Adrenal gland (tissue), 12 donors: ENCODE measurements around the gene NVL. TPM values are rescaled to one million over a fixed set of nuclear protein-coding genes. Genes with fewer than 3 reads are reported as not detected.

ENCODE experiments used
- DNase-seq, 7 donors: peaks; one replicate each; pipeline ENCODE4 v3.0.0-alpha.2; 2019 to 2020
- H3K27ac ChIP-seq, 5 donors: fragments of 200-600 bp; sonication (generic) in 4 of 5; 1 replicate in 3 of 5; 2 replicates in 2 of 5; pipeline versions ENCODE4 v1.5.1 to v1.8.0; 2016 to 2020; ENCODE audit warnings: mild to moderate bottlenecking in 1 of 5
- H3K27me3 ChIP-seq: fragments of 200-600 bp; 2 replicates; pipeline ENCODE4 v1.8.0; 2021
- H3K36me3 ChIP-seq, 2 donors: fragments of 200-600 bp; replicated peaks in 1 of 2; 1 replicate in 1 of 2; 2 replicates in 1 of 2; pipeline versions ENCODE4 v1.5.1 to v1.8.0; 2018 to 2022
- H3K4me1 ChIP-seq, 2 donors: fragments of 200-600 bp; replicated peaks in 1 of 2; 1 replicate in 1 of 2; 2 replicates in 1 of 2; pipeline versions ENCODE4 v1.5.1 to v1.8.0; 2018 to 2021
- H3K4me3 ChIP-seq, 4 donors: fragments of 200-600 bp; sonication (generic) in 3 of 4; one replicate each; pipeline ENCODE4 v1.5.1; 2016 to 2018
- H3K9me3 ChIP-seq, 3 donors: fragments of 200-600 bp; sonication (generic) in 1 of 3; replicated peaks in 1 of 3; 1 replicate in 2 of 3; 2 replicates in 1 of 3; pipeline versions ENCODE4 v1.5.1 to v1.8.0; 2016 to 2021
- POLR2A ChIP-seq, 2 donors: fragments of 450-650 bp; IDR thresholded peaks; one replicate each; pipeline ENCODE4 v1.6.1; 2017; ENCODE audit warnings: antibody characterized with exemption in 2 of 2, mild to moderate bottlenecking in 2 of 2, moderate library complexity in 1 of 2
- WGBS, 4 donors: extraction: QIAGEN DNeasy Blood & Tissue Kit in 2 of 4; methylation state at CpG; one replicate each; pipeline versions ENCODE4 v1.1.5 to v1.1.7; 2013 to 2017; 5-methylcytosine and 5-hydroxymethylcytosine counted together
- intact Hi-C, 2 donors: fragments of 100-400 bp; cut with DNase I; formaldehyde crosslinking; loops; one replicate each; pipeline versions ENCODE4 v1.14.1 to v1.15.0; 2022 to 2023
- polyA plus RNA-seq, 3 donors: library from polyadenylated mRNA; stranded (reverse); fragments of 200-250 nt in 2 of 3; fragments of 350-450 nt in 1 of 3; fragmentation: Illumina TruSeq in 1 of 3; extraction: RNeasy Lipid Tissue Mini Kit (QIAGEN cat#74804) in 1 of 3; gene quantifications; one replicate each; pipeline ENCODE4 v1.2.3, GENCODE V29; 2013 to 2014
- total RNA-seq, 9 donors: library from RNA; depleted of rRNA in 4 of 9; stranded (reverse); fragments of >200 nt in 4 of 9; fragments of 120-200 nt in 1 of 9; fragmentation: NEBNext Ultra II Directional in 1 of 9; extraction: Animal tissue kit (Norgen Biotek cat#: 25700) in 1 of 9; gene quantifications; one replicate each; pipeline versions ENCODE4 v1.1.0 to v1.2.4, GENCODE V29; 2013 to 2023
- TF ChIP-seq, protein P1 (sequence below), 6 experiments: fragments of 450-650 bp in 4 of 6; fragments of 200-600 bp in 2 of 6; sonication (generic) in 1 of 6; IDR thresholded peaks; 1 replicate in 5 of 6; 2 replicates in 1 of 6; pipeline versions ENCODE4 v1.5.1 to v1.8.0; 2016 to 2021; ENCODE audit warnings: antibody characterized with exemption in 6 of 6, mild to moderate bottlenecking in 2 of 6, moderate library complexity in 1 of 6
- donor health status: healthy with polysubstance abuse.
- donor health status: Bipolar disorder and iron deficiency.
- donor health status: DM: yes; HTN: yes; CAD: no.
- donor health status: DM: no; HTN: no; CAD: no.
- donor health status: DM: no; HTN: no; CAD: no.
- donor health status: DM: yes; HTN: yes; CAD: no.

NVL gene
- total and polyA plus RNA-seq, 12 donors = 12.0 to 77.0 (median 20.9) TPM

DNA sequence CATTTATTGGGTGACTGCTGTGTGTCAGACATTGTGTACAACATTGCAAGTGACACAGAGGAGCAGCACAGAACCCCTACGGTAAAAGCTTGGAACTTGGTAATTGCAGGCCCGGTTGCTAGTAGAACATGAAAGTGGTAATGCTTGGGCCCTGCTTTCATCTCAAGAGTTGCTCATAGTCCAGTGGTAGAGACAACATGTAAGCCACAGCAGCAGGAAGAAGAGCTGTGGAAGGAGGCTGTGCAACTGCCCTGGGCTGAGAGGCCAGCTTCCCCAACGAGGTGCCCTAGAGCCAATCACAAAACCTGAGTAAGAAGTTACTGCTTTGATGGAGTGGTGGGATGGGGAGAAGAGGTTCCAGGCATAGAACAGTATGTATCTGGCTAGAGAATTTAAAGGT, 45.1 kb upstream of the NVL start:
- 83 to 88% (median 85%) methylated on average over 3 of the region's 3 CpGs for WGBS, 4 donors
- intact Hi-C loops = loop anchor here in 1 of 2 donors (10.0 kb wide), 1 partner anchor 80 kb away; no protein-coding TSS in a partner anchor
- Histone ChIP-seq H3K27me3 (no peaks in the 10 kb centered on the region), H3K36me3 (peaks cover 0 to 61% of the 10 kb centered on the region in 2 donors), H3K27ac (no peak overlapping the region), H3K4me1 (peaks cover 7 to 30% of the 10 kb centered on the region in 2 donors), H3K9me3 (no peaks in the 10 kb centered on the region), H3K4me3 (no peak overlapping the region)
- TF ChIP-seq, protein P1, sequence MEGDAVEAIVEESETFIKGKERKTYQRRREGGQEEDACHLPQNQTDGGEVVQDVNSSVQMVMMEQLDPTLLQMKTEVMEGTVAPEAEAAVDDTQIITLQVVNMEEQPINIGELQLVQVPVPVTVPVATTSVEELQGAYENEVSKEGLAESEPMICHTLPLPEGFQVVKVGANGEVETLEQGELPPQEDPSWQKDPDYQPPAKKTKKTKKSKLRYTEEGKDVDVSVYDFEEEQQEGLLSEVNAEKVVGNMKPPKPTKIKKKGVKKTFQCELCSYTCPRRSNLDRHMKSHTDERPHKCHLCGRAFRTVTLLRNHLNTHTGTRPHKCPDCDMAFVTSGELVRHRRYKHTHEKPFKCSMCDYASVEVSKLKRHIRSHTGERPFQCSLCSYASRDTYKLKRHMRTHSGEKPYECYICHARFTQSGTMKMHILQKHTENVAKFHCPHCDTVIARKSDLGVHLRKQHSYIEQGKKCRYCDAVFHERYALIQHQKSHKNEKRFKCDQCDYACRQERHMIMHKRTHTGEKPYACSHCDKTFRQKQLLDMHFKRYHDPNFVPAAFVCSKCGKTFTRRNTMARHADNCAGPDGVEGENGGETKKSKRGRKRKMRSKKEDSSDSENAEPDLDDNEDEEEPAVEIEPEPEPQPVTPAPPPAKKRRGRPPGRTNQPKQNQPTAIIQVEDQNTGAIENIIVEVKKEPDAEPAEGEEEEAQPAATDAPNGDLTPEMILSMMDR (IDR thresholded peaks at IDR 0.05) = no peak
- TF ChIP-seq POLR2A (IDR thresholded peaks at IDR 0.05) = no peak
- DNase-seq = no peak

DNA sequence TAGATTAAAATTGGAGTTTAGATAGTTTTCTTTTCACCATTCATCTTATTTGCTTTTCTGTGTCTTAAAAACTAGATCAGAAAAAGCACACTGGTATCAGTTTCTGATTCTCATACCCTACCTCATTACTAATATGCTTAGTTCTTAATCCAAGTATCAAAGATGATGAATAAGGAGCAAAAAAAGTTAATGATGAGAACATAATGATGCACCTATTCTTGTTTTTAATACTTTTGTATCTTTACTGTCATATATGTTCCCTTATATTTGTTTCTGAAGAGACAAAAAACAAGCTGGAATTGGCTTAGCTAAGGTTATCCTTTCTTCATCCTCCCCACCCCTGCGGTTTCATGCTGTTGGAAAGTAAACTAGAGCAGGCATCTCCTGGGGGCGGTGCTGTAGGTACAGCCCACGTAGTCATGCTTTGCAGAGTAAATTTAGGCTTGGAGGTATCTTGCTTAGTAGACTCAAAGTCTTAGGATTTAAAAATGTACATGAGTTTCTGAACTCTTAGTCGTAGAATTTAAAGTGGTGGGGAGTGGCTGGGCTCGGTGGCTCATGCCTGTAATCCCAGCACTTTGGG, 43.1 kb upstream of the NVL start:
- 94 to 96% (median 95%) methylated on average over 5 of the region's 5 CpGs for WGBS, 4 donors
- Histone ChIP-seq H3K27me3 (no peaks in the 10 kb centered on the region), H3K27ac (no peak overlapping the region), H3K4me1 (peaks cover 7 to 26% of the 10 kb centered on the region in 2 donors), H3K4me3 (no peak overlapping the region), H3K36me3 (peaks cover 0 to 72% of the 10 kb centered on the region in 2 donors), H3K9me3 (no peaks in the 10 kb centered on the region)
- intact Hi-C loops = loop anchor here in 1 of 2 donors (10.0 kb wide), 1 partner anchor 82 kb away; no protein-coding TSS in a partner anchor
- no peak for TF ChIP-seq POLR2A (IDR thresholded peaks at IDR 0.05)
- TF ChIP-seq, protein P1 (IDR thresholded peaks at IDR 0.05) = no peak
- no peak for DNase-seq

DNA sequence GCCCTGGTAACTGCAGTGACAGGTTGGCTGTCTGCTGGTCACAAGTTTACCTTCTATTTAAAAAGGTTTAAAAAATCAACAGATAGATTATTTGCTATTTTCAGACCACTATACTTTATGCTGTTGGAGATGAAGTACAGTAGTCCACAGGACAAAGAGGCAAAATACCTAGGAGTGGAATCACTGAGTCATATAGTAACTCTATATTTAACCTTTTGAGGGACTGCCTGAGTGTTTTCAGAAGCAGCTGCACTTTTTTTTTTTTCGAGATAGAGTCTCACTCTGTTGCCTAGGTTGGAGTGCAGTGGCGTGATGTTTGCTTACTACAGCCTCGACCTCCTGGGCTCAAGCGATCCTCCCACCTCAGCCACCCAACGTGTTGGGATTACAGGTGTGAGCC, 38.4 kb upstream of the NVL start:
- Histone ChIP-seq H3K27me3 (no peaks in the 10 kb centered on the region), H3K36me3 (peaks cover 0 to 67% of the 10 kb centered on the region in 2 donors), H3K4me1 (peaks cover 0 to 3% of the 10 kb centered on the region in 2 donors), H3K27ac (no peak overlapping the region), H3K4me3 (no peak overlapping the region), H3K9me3 (no peaks in the 10 kb centered on the region)
- WGBS, 4 donors = 82 to 95% (median 91%) methylated on average over 5 of the region's 5 CpGs
- DNase-seq = no peak
- no peak for TF ChIP-seq POLR2A (IDR thresholded peaks at IDR 0.05)
- TF ChIP-seq, protein P1 (IDR thresholded peaks at IDR 0.05) = no peak
- intact Hi-C loops = no loop called here

DNA sequence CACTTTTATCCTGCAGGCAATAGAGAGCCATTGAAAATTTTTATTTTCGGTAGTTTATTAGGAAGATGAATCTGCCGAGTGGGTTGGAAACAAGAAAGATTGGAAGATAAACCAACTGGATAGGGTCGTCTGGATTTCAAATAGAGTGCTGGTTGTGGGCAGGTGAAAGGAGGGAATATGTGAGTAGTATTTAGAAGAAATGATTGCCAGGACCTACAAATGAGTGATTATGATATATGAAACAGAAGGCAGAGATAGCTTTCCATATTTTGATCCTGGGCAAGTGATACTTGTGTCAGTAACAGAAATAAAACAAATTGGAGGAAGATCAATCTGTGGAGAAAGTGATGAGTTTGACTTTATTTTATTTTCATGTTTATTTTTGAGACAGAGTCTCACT, 29.2 kb upstream of the NVL start:
- Histone ChIP-seq H3K9me3 (no peaks in the 10 kb centered on the region), H3K4me1 (peaks cover 10 to 27% of the 10 kb centered on the region in 2 donors), H3K4me3 (no peak overlapping the region), H3K27ac (no peak overlapping the region), H3K36me3 (no peaks in the 10 kb centered on the region), H3K27me3 (no peaks in the 10 kb centered on the region)
- WGBS, 4 donors = 86 to 91% (median 89%) methylated on average over 3 of the region's 3 CpGs
- intact Hi-C loops = no loop called here
- TF ChIP-seq POLR2A (IDR thresholded peaks at IDR 0.05) = no peak
- TF ChIP-seq, protein P1 (IDR thresholded peaks at IDR 0.05) = no peak
- DNase-seq = no peak
